AG04449 (cell line): ENCODE results near the gene ATAD2B.
A peak's percentile ranks its signal among the peaks of the same experiment; 100 is the strongest.

Source experiments
- CTCF ChIA-PET: fragments of 350-600 bp; formaldehyde crosslinking; extraction: SDS; loops from one replicate; lab custom pipeline; 2021; ENCODE audit warnings: antibody characterized with exemption; lab: Yijun Ruan, JAX
- POLR2A ChIA-PET: fragments of 400-600, 350-600 bp; formaldehyde crosslinking; extraction: SDS; loops from one replicate; lab custom pipeline; 2020; ENCODE audit warnings: antibody characterized with exemption, inconsistent platforms; lab: Yijun Ruan, JAX
- DNase-seq: peaks from one replicate; pipeline ENCODE4 v3.0.0-alpha.2; 2010; ENCODE audit warnings: low read depth, low spot score
- H3K4me3 ChIP-seq: 2 replicates; pipeline ENCODE4 v1.5.1; 2011; ENCODE audit warnings: low read depth, mild to moderate bottlenecking, control low read depth, low read length
- CTCF ChIP-seq: IDR thresholded peaks from one replicate; pipeline ENCODE4 v1.5.1; 2011; ENCODE audit warnings: mild to moderate bottlenecking, moderate library complexity, low read length, control low read depth, inconsistent platforms; ENCODE audit not compliant: insufficient read depth; ENCODE audit errors: missing control alignments

The ATAD2B gene

GRCh38 chr2:23939987-23940717 lies 13.2 kb upstream of the ATAD2B start, which contains the start of gene UBXN2A:
Gene UBXN2A, plus strand, starts transcription at chr2:23940463. Its CDS starts 17,852 bp downstream, at chr2:23958315.
- peak within 1 kb of the TSS; percentile 84 for H3K4me3 ChIP-seq
- no peak for TF ChIP-seq CTCF
- ChIA-PET CTCF (interaction anchor here (1.0 to 3.0 kb wide), 4 partner anchors 13 to 120 kb away, joined by 3 to 47 read pairs (median 4); partner anchors contain the start of gene ATAD2B), POLR2A (interaction anchor here (0.8 to 2.9 kb wide), 3 partner anchors 13 to 144 kb away, joined by 3 to 22 read pairs (median 6); partner anchors contain the start of gene ATAD2B)
- no peak for DNase-seq

DNA sequence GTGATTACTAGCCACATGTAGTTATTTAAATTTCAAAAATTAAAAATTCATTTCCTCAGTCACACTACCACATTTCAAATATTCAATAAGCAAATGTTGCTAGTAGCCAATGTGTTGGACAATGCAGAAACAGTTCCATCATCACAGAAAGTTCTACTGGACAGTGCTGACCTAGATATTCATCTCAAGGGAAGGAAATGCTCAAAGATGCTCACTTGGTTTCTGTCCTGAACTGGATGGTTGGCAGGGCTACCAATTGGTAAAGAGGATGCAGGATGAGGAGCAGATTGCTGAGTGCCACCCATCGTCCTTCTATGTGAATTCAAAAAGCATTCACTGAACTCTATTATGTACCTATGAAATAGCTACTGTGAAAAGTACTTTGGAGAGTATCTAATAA lies 7.3 kb upstream of the ATAD2B start:
- no peak for TF ChIP-seq CTCF
- ChIA-PET CTCF (no interaction called here), POLR2A (no interaction called here)
- H3K4me3 ChIP-seq: no peak overlapping the region
- DNase-seq: no peak

DNA sequence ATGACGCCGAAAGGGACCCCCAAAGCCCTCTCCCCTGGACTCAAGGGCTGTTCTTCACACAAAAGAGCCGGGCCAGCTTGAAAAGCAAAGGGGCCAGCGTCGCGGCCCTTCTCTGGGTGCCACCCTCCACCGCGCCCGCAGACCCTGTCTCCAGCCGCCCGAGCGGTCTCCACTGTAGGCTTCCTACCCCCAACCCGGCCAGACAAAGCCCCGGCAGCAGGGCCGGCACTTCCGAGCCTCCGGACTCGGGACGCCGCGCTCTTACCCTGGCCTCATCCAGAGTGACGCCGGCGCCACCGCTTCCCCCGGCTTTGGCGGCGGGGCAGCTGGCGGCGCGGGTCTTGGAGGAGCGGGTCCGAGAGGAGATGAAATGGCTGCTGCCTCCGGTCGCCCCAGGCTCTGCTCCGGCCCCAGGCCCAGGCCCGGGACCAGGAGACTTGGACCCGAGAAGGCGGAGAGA lies 603 bp downstream of the ATAD2B start:
- POLR2A ChIA-PET: interaction anchor here (0.6 to 2.9 kb wide), 10 partner anchors 11 to 571 kb away, joined by 3 to 26 read pairs (median 6); partner anchors contain the start of genes MFSD2B, SF3B6, TP53I3 and UBXN2A
- H3K4me3 ChIP-seq: peak overlapping the region; percentile 85
- TF ChIP-seq CTCF: no peak
- CTCF ChIA-PET: interaction anchor here (0.8 to 5.7 kb wide), 32 partner anchors 10 to 241 kb away, joined by 3 to 54 read pairs (median 6); partner anchors contain the start of genes SF3B6, TP53I3, UBXN2A and WDCP
- DNase-seq: no peak

GRCh38 chr2:23925702-23926289 lies 1.1 kb downstream of the ATAD2B start:
- ChIA-PET CTCF (interaction anchor here (0.8 to 5.7 kb wide), 20 partner anchors 11 to 242 kb away, joined by 3 to 54 read pairs (median 8); partner anchors contain the start of genes SF3B6, TP53I3 and UBXN2A), POLR2A (interaction anchor here (0.6 to 2.9 kb wide), 5 partner anchors 14 to 571 kb away, joined by 3 to 26 read pairs (median 10); partner anchors contain the start of genes MFSD2B, SF3B6, TP53I3 and UBXN2A)
- peak overlapping the region; percentile 85 for H3K4me3 ChIP-seq
- TF ChIP-seq CTCF: no peak
- DNase-seq: no peak

GRCh38 chr2:23924589-23925359 lies 2.1 kb downstream of the ATAD2B start:
- ChIA-PET POLR2A (interaction anchor here (0.8 kb wide), 1 partner anchor 15 kb away, joined by 3 read pairs; the partner anchor contains the start of gene UBXN2A), CTCF (interaction anchor here (1.0 to 5.7 kb wide), 8 partner anchors 14 to 159 kb away, joined by 3 to 54 read pairs (median 16); partner anchors contain the start of genes TP53I3 and UBXN2A)
- H3K4me3 ChIP-seq: peak overlapping the region; percentile 85
- TF ChIP-seq CTCF: no peak
- no peak for DNase-seq
